ENCODE data around the gene RAD51B. TPM values are rescaled to one million over a fixed set of nuclear protein-coding genes. Genes with fewer than 3 reads are reported as not detected.
"Not testable (repeated sequence)": the region's sequence is repeated elsewhere in the genome, so short reads cannot be mapped to it uniquely, and the experiment has no call there.

RAD51B gene
- total and polyA plus RNA-seq, 2 donors = 6.2 to 92.9 TPM

- no peak overlapping the region for H3K4me3 ChIP-seq (ENCODE audit: low read depth, low read length)
- H3K36me3 ChIP-seq (ENCODE audit: insufficient read depth) = no peaks in the 10 kb centered on the region
- no peak for DNase-seq (ENCODE audit: extremely low spot score)
- H3K27ac ChIP-seq (ENCODE audit: low read depth) = no peak overlapping the region
- 88% methylated on average over 2 of the region's 2 CpGs for WGBS
- H3K4me1 ChIP-seq (ENCODE audit: insufficient read depth) = no peaks in the 10 kb centered on the region
Observed at GRCh38 chr14:67952381-67952780, 132.8 kb downstream of the RAD51B start.

- Histone ChIP-seq H3K4me3 (ENCODE audit: low read depth, low read length) (no peak overlapping the region), H3K27ac (ENCODE audit: low read depth) (no peak overlapping the region), H3K36me3 (ENCODE audit: insufficient read depth) (no peaks in the 10 kb centered on the region), H3K4me1 (ENCODE audit: insufficient read depth) (no peaks in the 10 kb centered on the region)
- no peak for DNase-seq (ENCODE audit: extremely low spot score)
Observed at GRCh38 chr14:67952786-67953185, 133.2 kb downstream of the RAD51B start.

GRCh38 chr14:67955261-67955660, 135.7 kb downstream of the RAD51B start:
- no peak for DNase-seq (ENCODE audit: extremely low spot score)
- H3K27ac ChIP-seq (ENCODE audit: low read depth) = no peak overlapping the region

GRCh38 chr14:67957946-67958345, 138.4 kb downstream of the RAD51B start:
- H3K27ac ChIP-seq (ENCODE audit: low read depth) = no peak overlapping the region
- no peaks in the 10 kb centered on the region for H3K4me1 ChIP-seq (ENCODE audit: insufficient read depth)
- no peaks in the 10 kb centered on the region for H3K36me3 ChIP-seq (ENCODE audit: insufficient read depth)
- DNase-seq (ENCODE audit: extremely low spot score) = no peak
- WGBS = 56% methylated on average over 3 of the region's 3 CpGs
- no peak overlapping the region for H3K4me3 ChIP-seq (ENCODE audit: low read depth, low read length)

More at GRCh38 chr14:67955261-67955660, 135.7 kb downstream of the RAD51B start:
- no peaks in the 10 kb centered on the region for H3K36me3 ChIP-seq (ENCODE audit: insufficient read depth)
- no peaks in the 10 kb centered on the region for H3K4me1 ChIP-seq (ENCODE audit: insufficient read depth)
- no peak overlapping the region for H3K4me3 ChIP-seq (ENCODE audit: low read depth, low read length)

GRCh38 chr14:67961676-67962075, 142.1 kb downstream of the RAD51B start:
- no peak overlapping the region for H3K4me3 ChIP-seq (ENCODE audit: low read depth, low read length)
- WGBS = 65% methylated on average over 2 of the region's 2 CpGs
- H3K36me3 ChIP-seq (ENCODE audit: insufficient read depth) = no peaks in the 10 kb centered on the region
- H3K4me1 ChIP-seq (ENCODE audit: insufficient read depth) = no peaks in the 10 kb centered on the region
- H3K27ac ChIP-seq (ENCODE audit: low read depth) = peak overlapping the region; percentile 23
- DNase-seq (ENCODE audit: extremely low spot score) = no peak

- H3K36me3 ChIP-seq (ENCODE audit: insufficient read depth) = no peaks in the 10 kb centered on the region
- no peak for DNase-seq (ENCODE audit: extremely low spot score)
- H3K4me1 ChIP-seq (ENCODE audit: insufficient read depth) = no peaks in the 10 kb centered on the region
- WGBS = 31% methylated on average over 2 of the region's 2 CpGs
- H3K4me3 ChIP-seq (ENCODE audit: low read depth, low read length) = no peak overlapping the region
- peak overlapping the region; percentile 53 for H3K27ac ChIP-seq (ENCODE audit: low read depth)
Observed at GRCh38 chr14:67962215-67962644, 142.7 kb downstream of the RAD51B start.

- Histone ChIP-seq H3K4me3 (ENCODE audit: low read depth, low read length) (no peak overlapping the region), H3K36me3 (ENCODE audit: insufficient read depth) (no peaks in the 10 kb centered on the region), H3K27ac (ENCODE audit: low read depth) (no peak overlapping the region), H3K4me1 (ENCODE audit: insufficient read depth) (no peaks in the 10 kb centered on the region)
- no peak for DNase-seq (ENCODE audit: extremely low spot score)
- WGBS = 17% methylated on average over 2 of the region's 2 CpGs
Observed at GRCh38 chr14:67963545-67963944, 144.0 kb downstream of the RAD51B start.

- Histone ChIP-seq H3K4me1 (ENCODE audit: insufficient read depth) (no peaks in the 10 kb centered on the region), H3K4me3 (ENCODE audit: low read depth, low read length) (no peak overlapping the region), H3K27ac (ENCODE audit: low read depth) (peak overlapping the region; percentile 85), H3K36me3 (ENCODE audit: insufficient read depth) (no peaks in the 10 kb centered on the region)
- peak; percentile 68 for DNase-seq (ENCODE audit: extremely low spot score)
- WGBS = 54% methylated on average over 6 of the region's 6 CpGs
Observed at GRCh38 chr14:67963960-67964812, 144.6 kb downstream of the RAD51B start.

GRCh38 chr14:67965696-67966095, 146.1 kb downstream of the RAD51B start:
- no peaks in the 10 kb centered on the region for H3K36me3 ChIP-seq (ENCODE audit: insufficient read depth)
- 82% methylated on average over 3 of the region's 3 CpGs for WGBS
- H3K27ac ChIP-seq (ENCODE audit: low read depth) = peak overlapping the region; percentile 76
- H3K4me3 ChIP-seq (ENCODE audit: low read depth, low read length) = no peak overlapping the region
- no peaks in the 10 kb centered on the region for H3K4me1 ChIP-seq (ENCODE audit: insufficient read depth)
- DNase-seq (ENCODE audit: extremely low spot score) = no peak

- Histone ChIP-seq H3K27ac (ENCODE audit: low read depth) (no peak overlapping the region), H3K4me1 (ENCODE audit: insufficient read depth) (no peaks in the 10 kb centered on the region)
Observed at GRCh38 chr14:67967206-67967605, 147.6 kb downstream of the RAD51B start.

GRCh38 chr14:67967970-67968369, 148.4 kb downstream of the RAD51B start:
- H3K4me1 ChIP-seq (ENCODE audit: insufficient read depth); H3K36me3 ChIP-seq (ENCODE audit: insufficient read depth); DNase-seq (ENCODE audit: extremely low spot score); H3K27ac ChIP-seq (ENCODE audit: low read depth); H3K4me3 ChIP-seq (ENCODE audit: low read depth, low read length): not testable (repeated sequence)
- 95% methylated on average over 2 of the region's 2 CpGs for WGBS

More at GRCh38 chr14:67967206-67967605, 147.6 kb downstream of the RAD51B start:
- Histone ChIP-seq H3K36me3 (ENCODE audit: insufficient read depth) (no peaks in the 10 kb centered on the region), H3K4me3 (ENCODE audit: low read depth, low read length) (no peak overlapping the region)
- 96% methylated on average over 1 of the region's 1 CpG for WGBS
- no peak for DNase-seq (ENCODE audit: extremely low spot score)

GRCh38 chr14:67970923-67971322, 151.3 kb downstream of the RAD51B start:
- H3K4me3 ChIP-seq (ENCODE audit: low read depth, low read length) = no peak overlapping the region
- 62% methylated on average over 4 of the region's 4 CpGs for WGBS
- H3K36me3 ChIP-seq (ENCODE audit: insufficient read depth) = no peaks in the 10 kb centered on the region
- no peaks in the 10 kb centered on the region for H3K4me1 ChIP-seq (ENCODE audit: insufficient read depth)
- no peak for DNase-seq (ENCODE audit: extremely low spot score)
- no peak overlapping the region for H3K27ac ChIP-seq (ENCODE audit: low read depth)

GRCh38 chr14:67971627-67972625, 152.3 kb downstream of the RAD51B start:
- Histone ChIP-seq H3K4me3 (ENCODE audit: low read depth, low read length) (no peak overlapping the region), H3K4me1 (ENCODE audit: insufficient read depth) (no peaks in the 10 kb centered on the region), H3K27ac (ENCODE audit: low read depth) (no peak overlapping the region), H3K36me3 (ENCODE audit: insufficient read depth) (no peaks in the 10 kb centered on the region)
- WGBS = 56% methylated on average over 4 of the region's 4 CpGs
- no peak for DNase-seq (ENCODE audit: extremely low spot score)

Data from urinary bladder (tissue), 4 donors.